ENCODE measurements around the gene SDHAF1.
"Not testable (repeated sequence)": the region's sequence is repeated elsewhere in the genome, so short reads cannot be mapped to it uniquely, and the experiment has no call there.

Gene SDHAF1

DNA sequence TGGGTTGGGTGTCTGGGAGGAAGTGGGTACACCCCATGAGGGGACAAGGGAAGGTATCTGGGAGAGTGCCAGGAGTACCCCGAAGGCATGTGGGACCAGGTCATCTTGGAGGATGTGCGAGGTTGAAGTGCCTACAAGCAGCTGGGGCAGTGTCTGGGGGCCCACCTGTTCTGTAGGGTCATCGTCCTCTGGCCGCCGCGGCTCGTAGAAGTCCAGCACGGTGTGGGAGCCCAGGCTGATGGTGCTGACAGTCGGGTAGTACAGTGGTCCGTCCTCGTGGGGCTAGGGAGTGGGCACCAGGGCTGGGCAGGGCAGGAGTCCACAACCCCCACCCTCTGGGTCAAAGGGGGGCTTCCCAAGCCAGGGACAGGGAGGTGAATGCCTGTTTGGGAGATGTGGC, 15.4 kb downstream of the SDHAF1 start:
- no peak for DNase-seq
- in situ Hi-C loops (cut with MboI; ENCODE audit: low pct_unique_long_range_greater_than_20kb, low sequenced_read_pairs), result no loop called here

GRCh38 chr19:36013280-36014011, 18.5 kb downstream of the SDHAF1 start:
- no peak for DNase-seq
- in situ Hi-C loops (cut with MboI; ENCODE audit: low pct_unique_long_range_greater_than_20kb, low sequenced_read_pairs), result no loop called here

GRCh38 chr19:36014012-36014924, 19.3 kb downstream of the SDHAF1 start, which contains the start of gene ALKBH6:
Gene ALKBH6, minus strand, starts transcription at chr19:36014213. Its CDS starts 816 bp downstream, at chr19:36013397.
- in situ Hi-C loops (cut with MboI; ENCODE audit: low pct_unique_long_range_greater_than_20kb, low sequenced_read_pairs), result no loop called here
- DNase-seq, result peak; percentile 99

DNA sequence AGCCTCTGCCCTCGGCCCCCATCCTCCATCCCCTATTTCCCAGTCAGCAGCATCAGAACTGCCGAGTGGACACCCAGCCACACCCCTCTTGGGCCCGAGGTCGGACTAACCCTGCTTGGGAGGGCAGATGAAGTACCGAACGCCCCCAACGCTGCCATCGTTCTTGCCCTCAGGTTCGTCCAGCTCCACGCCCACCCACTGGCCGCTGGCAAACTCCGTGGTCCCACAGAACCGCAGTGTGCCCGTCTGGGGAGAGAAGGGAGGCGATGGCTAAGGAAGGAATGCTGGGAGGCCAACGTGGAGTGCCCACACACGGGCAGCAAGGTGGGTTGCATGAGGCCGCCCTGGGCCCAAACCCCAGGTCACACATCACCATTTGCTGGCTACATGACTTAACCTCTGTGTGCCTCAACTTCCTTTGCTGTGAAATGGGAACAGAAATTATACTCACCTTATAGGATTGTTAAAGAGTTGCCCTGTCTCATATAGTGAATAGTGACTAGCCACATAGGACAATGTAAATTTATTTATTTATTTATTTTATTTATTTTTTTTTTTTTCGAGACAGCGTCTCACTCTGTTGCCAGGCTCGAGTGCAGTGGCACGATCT, 24.2 kb downstream of the SDHAF1 start:
- in situ Hi-C loops (cut with MboI; ENCODE audit: low pct_unique_long_range_greater_than_20kb, low sequenced_read_pairs), result no loop called here

DNA sequence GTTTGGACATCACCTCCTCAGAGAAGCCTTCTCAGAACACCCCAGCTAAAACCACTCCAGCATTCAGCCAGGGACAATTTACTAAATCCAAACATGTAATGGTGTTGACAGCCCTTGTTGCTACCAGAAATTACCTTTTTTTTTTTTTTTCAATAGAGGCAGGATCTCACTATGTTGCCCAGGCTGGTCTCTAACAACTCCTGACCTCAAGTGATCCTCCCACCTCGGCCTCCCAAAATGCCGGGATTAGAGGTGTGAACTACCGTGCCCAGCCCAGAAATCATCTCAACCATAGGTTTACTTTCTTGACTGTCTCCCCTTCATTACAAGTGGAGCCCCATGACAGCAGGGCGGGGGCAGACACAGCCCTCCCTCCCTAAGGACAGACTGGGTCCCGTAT, 28.4 kb downstream of the SDHAF1 start:
- in situ Hi-C loops (cut with MboI; ENCODE audit: low pct_unique_long_range_greater_than_20kb, low sequenced_read_pairs), result no loop called here

More for the DNA sequence above, 24.2 kb downstream of the SDHAF1 start:
- DNase-seq, result no peak

GRCh38 chr19:36025541-36025940, 30.6 kb downstream of the SDHAF1 start:
- DNase-seq, result no peak
- in situ Hi-C loops (cut with MboI; ENCODE audit: low pct_unique_long_range_greater_than_20kb, low sequenced_read_pairs), result no loop called here

More for the DNA sequence above, 28.4 kb downstream of the SDHAF1 start:
- no peak for DNase-seq

DNA sequence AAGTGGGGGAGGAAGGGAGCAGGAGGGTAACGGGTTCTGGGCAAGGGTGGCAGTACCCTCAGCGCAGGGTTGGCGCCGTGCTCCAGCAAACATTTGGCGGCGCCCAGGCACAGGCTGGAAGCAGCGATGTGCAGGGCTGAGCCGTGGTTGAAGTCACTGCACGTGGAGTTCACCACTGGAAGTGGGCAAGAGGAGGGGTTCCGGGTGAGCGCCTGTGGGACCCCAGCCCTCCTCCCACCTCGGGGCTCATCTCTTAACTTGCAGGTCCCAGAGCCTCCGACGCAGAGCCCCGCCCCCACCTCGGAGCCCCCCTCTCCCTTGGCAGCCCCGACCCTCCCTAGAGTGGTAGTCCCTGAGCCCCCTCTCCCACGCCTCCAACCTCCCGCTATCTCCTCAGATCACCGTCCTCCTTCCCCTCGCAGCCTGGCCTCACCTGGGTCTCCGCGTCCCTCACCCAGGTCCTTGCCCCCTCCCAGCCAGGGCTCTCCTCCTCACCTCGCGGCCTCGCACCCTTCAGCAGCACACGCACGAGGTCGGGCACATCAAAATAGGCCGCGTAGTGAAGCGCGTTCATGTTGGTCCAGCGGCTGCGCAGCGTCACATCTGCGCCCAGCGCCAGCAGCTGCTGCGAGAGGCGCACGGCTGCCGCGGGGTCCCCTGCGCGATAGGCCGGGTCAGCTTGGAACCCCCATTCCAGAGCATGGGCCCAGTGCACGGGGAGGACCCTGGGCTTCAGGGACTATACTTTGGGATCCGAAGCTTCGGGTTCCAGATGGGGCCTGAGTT, 31.3 kb downstream of the SDHAF1 start:
- in situ Hi-C loops (cut with MboI; ENCODE audit: low pct_unique_long_range_greater_than_20kb, low sequenced_read_pairs), result no loop called here

DNA sequence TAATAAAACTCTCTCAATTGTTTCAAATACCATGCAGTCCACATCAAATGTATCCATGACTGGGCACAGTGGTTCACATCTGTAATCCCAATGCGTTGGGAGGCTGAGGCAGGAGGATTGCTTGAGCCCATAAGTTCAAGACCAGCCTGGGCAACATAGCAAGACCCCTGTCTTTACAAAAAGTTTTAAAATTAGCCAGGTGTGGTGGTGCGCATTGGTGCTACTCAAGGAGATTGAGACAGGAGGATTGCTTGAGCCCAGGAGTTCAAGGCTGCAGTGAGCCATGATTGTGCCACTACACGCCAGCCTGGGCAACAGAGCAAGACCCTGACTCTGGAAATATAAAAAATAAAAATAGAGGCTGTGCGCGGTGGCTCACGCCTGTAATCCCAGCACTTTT, 32.7 kb downstream of the SDHAF1 start:
- in situ Hi-C loops (cut with MboI; ENCODE audit: low pct_unique_long_range_greater_than_20kb, low sequenced_read_pairs), result no loop called here
- no peak for DNase-seq

More for the DNA sequence above, 31.3 kb downstream of the SDHAF1 start:
- no peak for DNase-seq

GRCh38 chr19:36028313-36029041, 33.5 kb downstream of the SDHAF1 start:
- no peak for DNase-seq
- in situ Hi-C loops (cut with MboI; ENCODE audit: low pct_unique_long_range_greater_than_20kb, low sequenced_read_pairs), result no loop called here

DNA sequence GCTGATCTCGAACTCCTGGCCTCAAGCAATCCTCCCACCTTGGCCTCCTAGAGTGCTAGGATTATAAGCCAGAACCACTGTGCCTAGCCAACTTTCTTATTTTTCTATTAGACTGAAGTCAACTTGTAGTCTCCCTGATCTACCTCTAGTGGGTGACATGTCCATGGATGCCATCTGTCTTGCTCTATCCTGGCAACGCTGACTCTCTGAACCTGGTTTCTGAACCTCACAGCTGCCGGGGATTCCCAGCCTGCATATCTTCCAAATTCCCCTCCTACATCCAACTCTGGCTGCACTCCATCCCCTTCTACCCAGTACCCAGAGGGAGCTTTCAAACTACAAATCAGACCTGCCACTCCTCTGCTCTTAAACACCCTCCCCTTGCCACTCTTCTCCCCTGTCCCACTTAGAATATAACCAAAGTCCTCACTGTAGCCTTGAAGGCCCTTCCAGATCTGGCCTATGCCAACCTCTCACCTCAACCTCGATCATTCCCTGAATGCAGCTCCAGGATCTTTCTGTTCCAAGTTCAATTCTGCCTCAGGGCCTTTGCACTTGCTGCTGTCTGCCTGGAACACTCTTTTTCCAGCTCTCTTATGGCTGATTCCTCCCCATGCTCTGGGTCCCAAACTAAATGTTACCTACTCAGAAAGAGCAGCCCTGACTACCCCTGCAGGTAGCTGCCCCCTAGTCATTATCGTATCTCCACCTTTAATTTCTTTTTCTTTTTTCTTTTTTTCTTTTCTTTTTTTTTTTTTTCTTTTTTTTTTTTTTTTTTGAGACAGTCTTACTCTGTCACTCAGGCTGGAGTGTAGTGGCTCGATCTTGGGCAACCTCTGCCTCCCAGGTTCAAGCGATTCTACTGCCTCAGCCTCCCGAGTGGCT, 35.5 kb downstream of the SDHAF1 start:
- in situ Hi-C loops (cut with MboI; ENCODE audit: low pct_unique_long_range_greater_than_20kb, low sequenced_read_pairs), result no loop called here
- no peak for DNase-seq

DNA sequence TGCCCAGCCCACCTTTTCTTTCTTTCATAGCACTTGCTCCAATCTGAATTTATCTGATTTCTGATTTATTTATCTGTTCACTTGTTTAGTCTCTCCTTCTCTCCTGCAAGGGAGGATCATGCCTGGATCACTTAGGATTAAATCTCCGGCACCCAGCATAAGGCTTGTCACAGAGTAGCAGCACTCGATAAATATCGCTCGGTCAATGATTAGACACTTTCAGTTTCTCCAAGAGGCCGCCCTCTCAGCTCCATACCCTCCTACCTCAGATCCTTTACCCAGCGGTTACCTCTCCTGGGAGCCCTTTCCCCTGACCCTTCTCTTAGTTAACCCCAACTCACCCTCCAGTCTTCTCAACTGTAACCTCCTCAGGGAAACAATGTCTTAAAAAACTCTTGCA, 36.3 kb downstream of the SDHAF1 start:
- in situ Hi-C loops (cut with MboI; ENCODE audit: low pct_unique_long_range_greater_than_20kb, low sequenced_read_pairs), result no loop called here
- DNase-seq, result no peak

- DNase-seq, result no peak
Measured at GRCh38 chr19:36032251-36033104, 37.5 kb downstream of the SDHAF1 start, which contains the start of gene CLIP3. Gene CLIP3, minus strand, starts transcription at chr19:36032873. Its CDS starts 516 bp downstream, at chr19:36032357.

DNA sequence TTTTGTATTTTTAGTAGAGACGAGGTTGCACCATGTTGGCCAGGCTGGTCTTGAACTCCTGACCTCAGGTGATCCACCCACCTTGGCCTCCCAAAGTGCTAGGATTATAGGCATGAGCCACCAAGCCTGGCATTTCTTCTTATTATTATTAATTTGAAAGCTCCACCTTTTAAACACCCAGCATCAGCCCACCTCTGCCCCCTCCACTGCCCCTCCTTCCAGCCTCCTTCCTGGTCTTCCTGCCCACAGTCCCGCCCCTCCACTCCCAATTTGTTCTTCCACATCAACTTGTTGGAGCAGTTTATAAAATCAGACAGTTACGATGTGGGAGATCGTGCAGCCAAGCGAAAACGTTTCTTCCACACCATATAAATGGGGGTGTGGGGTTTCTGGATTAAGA, 45.5 kb downstream of the SDHAF1 start:
- in situ Hi-C loops (cut with MboI; ENCODE audit: low pct_unique_long_range_greater_than_20kb, low sequenced_read_pairs), result no loop called here
- DNase-seq, result no peak

More at GRCh38 chr19:36032251-36033104, 37.5 kb downstream of the SDHAF1 start, which contains the start of gene CLIP3:
- in situ Hi-C loops (cut with MboI; ENCODE audit: low pct_unique_long_range_greater_than_20kb, low sequenced_read_pairs), result no loop called here

DNA sequence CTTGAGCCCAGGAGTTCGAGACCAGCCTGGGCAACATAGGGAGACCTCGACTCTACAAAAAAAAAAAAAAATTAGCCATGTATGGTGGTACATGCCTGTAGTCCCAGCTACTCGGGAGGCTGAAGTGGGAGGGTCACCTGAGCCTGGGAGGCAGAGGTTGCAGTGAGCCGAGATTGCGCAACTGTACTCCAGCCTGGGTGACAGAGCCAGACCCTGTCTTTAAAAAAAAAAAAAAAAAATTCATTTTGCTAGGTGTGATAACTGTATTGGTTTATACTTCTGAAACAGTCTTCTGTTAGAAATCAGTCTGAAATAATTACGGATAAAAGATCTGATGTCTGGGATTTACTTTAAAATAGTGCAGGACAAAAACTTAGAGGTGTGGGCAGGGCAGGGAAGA, 46.1 kb downstream of the SDHAF1 start:
- in situ Hi-C loops (cut with MboI; ENCODE audit: low pct_unique_long_range_greater_than_20kb, low sequenced_read_pairs); DNase-seq: not testable (repeated sequence)

GRCh38 chr19:36041831-36042230, 46.8 kb downstream of the SDHAF1 start:
- no peak for DNase-seq
- in situ Hi-C loops (cut with MboI; ENCODE audit: low pct_unique_long_range_greater_than_20kb, low sequenced_read_pairs), result no loop called here

DNA sequence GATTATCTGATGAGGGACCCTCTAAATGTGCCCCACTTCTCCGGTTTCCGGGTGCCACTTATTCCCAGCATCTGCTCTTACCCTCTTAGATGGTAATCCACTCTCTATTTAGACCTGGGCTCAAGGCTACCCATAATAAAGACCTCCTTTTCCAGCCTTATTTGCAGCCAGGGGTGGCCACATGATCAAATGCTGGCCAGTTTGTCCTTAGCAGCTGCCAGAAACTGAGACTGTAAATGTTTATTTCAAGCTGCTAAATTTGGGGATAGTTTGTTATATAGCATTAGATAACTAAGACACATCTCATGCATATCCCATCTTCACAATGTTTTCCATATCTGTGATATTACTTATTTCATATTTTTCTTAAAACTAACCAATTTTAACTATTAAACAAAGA, 49.0 kb downstream of the SDHAF1 start:
- in situ Hi-C loops (cut with MboI; ENCODE audit: low pct_unique_long_range_greater_than_20kb, low sequenced_read_pairs), result no loop called here
- DNase-seq, result no peak

All from KBM-7 (cell line).